Muscle of leg (tissue), 11 donors: ENCODE results near the gene SMIM5. TPM values are rescaled to one million over a fixed set of nuclear protein-coding genes. Genes with fewer than 3 reads are reported as not detected.

Experiments
- DNase-seq: peaks from one replicate; pipeline ENCODE4 v3.0.0; 2013
- H3K27ac ChIP-seq: one replicate; pipeline ENCODE4 v1.5.1; 2013; ENCODE audit warnings: mild to moderate bottlenecking, low read length, control low read depth
- H3K27me3 ChIP-seq: one replicate; pipeline ENCODE4 v1.6.1; 2013; ENCODE audit warnings: low read length; ENCODE audit not compliant: control insufficient read depth, insufficient read depth
- H3K36me3 ChIP-seq: one replicate; pipeline ENCODE4 v1.6.1; 2013; ENCODE audit warnings: low read length; ENCODE audit not compliant: control insufficient read depth, insufficient read depth
- H3K4me1 ChIP-seq: one replicate; pipeline ENCODE4 v1.6.1; 2013; ENCODE audit warnings: low read length; ENCODE audit not compliant: control insufficient read depth, insufficient read depth
- H3K4me3 ChIP-seq: one replicate; pipeline ENCODE4 v1.5.1; 2013; ENCODE audit warnings: low read length, control low read depth
- H3K9me3 ChIP-seq: replicated peaks from 2 replicates; pipeline ENCODE4 v1.6.1; 2013; ENCODE audit warnings: low read depth, low read length; ENCODE audit not compliant: control insufficient read depth
- WGBS: methylation state at CpG from one replicate; pipeline ENCODE4 v1.1.5; 2013; ENCODE audit warnings: missing lambda C conversion rate; ENCODE audit not compliant: insufficient coverage; 5-methylcytosine and 5-hydroxymethylcytosine counted together
- polyA plus RNA-seq, 8 donors: library from polyadenylated mRNA; unstranded; fragments of 120-200 nt; gene quantifications; one replicate each; pipeline versions ENCODE4 v1.2.1 to v1.2.3, GENCODE V29; 2013; ENCODE audit warnings: inconsistent platforms in 1 of 8, low replicate concordance in 1 of 8; ENCODE audit not compliant: insufficient read length in 8 of 8, insufficient read depth in 1 of 8
- total RNA-seq: library from RNA; stranded (reverse); fragments of 120-200 nt; gene quantifications from one replicate; pipeline ENCODE4 v1.2.4, GENCODE V29; 2013

SMIM5 gene
- total and polyA plus RNA-seq, 9 donors = 4.0 to 12.1 (median 8.5) TPM

DNA sequence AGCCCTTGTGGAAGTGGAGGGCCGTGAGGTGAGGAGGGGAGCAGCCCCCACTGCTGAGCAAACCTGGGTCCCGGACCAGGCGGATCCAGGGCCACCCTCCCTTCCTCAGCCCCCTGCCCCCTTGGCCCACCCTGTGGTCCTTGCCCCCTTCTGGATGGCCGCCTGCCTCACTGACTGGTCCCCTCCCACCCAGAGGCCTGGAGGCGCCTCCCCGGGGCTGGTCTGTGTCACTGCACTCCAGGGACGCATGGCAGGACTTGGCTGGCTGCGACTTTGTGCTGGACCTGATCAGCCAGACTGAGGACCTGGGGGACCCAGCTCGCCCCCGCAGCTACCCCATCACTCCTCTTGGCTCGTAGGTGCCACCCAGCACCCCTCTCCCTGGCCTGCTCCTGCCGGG is 19.2 kb upstream of the SMIM5 start:
- Histone ChIP-seq H3K4me1 (no peaks in the 10 kb centered on the region), H3K27me3 (no peaks in the 10 kb centered on the region), H3K9me3 (no peaks in the 10 kb centered on the region), H3K27ac (no peak overlapping the region), H3K36me3 (peaks cover 83% of the 10 kb centered on the region), H3K4me3 (no peak overlapping the region)
- no peak for DNase-seq
- WGBS = 83% methylated on average over 9 of the region's 12 CpGs

DNA sequence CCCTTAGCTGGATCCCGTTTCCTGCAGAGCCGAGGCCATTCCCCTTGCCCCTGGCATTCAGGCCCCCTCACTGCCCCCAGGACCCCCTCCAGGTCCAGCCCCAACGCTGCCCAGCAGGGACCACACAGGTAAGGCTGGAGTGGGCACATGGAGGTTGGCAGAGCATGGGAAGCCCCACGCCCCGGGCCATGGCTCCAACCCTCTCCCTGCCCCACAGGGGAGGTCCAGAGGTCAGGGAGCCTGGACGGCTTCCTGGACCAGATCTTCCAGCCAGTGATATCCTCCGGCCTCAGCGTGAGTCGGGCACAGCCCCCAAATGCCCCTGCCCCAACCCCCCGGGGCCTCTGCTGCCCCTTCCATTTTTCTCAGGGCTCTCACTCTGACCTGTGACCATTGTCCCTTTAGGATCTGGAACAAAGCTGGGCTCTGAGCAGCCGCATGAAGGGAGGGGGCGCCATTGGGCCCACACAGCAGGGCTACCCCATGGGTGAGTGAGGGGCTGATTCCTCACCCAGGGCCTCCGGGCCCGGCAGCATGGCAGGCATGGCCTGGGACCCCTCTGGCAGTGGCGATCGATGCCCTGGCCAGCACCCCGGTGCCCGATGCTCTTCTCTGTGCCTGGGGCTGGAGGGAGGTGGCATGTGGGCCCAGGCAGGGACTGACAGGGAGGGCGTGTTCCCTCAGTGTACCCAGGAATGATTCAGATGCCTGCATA is 18.5 kb upstream of the SMIM5 start:
- 83% methylated on average over 13 of the region's 19 CpGs for WGBS

DNA sequence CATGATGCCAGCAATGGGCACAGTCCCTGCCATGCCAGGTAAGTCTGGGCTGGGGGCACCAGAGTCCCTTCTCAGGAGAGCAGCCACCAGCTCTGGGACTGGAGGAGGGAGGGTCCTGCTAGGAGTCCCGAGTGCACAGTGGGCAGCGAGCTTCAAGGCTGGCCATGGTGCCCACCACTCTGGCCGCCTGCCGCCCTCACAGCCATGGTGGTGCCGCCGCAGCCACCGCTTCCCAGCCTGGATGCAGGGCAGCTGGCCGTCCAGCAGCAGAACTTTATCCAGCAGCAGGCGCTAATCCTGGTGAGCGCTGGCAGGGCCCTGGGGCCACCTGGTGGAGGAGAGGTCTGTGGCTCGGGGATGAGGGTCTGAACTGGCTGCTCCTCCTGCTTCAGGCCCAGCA is 17.9 kb upstream of the SMIM5 start:
- 77% methylated on average over 8 of the region's 11 CpGs for WGBS

More for the DNA sequence above, 18.5 kb upstream of the SMIM5 start:
- DNase-seq = no peak
- no peaks in the 10 kb centered on the region for H3K4me1 ChIP-seq
- no peaks in the 10 kb centered on the region for H3K27me3 ChIP-seq
- H3K9me3 ChIP-seq = no peaks in the 10 kb centered on the region
- no peak overlapping the region for H3K27ac ChIP-seq
- no peak overlapping the region for H3K4me3 ChIP-seq
- peaks cover 89% of the 10 kb centered on the region for H3K36me3 ChIP-seq

DNA sequence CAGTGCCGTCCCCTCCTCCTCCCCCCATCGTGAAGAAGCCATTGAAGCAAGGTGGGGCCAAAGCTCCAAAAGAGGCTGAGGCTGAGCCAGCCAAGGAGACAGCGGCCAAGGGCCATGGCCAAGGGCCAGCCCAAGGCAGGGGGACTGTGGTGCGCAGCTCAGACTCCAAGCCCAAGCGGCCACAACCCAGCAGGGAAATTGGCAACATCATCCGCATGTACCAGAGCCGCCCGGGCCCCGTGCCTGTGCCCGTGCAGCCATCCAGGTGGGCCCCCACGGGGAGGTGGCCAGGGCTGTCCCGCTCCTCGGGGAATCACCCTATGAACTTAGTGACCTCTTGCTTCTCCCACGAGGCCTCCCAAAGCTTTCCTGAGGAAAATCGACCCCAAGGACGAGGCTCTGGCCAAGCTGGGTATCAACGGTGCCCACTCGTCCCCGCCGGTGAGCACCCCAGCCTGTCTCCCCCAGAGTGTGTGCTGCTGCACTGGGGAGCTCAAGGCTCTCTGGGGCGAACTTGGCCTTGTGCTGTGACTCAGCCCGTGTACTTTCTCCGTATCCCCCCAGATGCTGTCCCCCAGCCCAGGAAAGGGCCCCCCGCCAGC is 16.6 kb upstream of the SMIM5 start:
- DNase-seq = no peak
- no peaks in the 10 kb centered on the region for H3K4me1 ChIP-seq
- no peak overlapping the region for H3K27ac ChIP-seq
- H3K9me3 ChIP-seq = no peaks in the 10 kb centered on the region
- peaks cover 90% of the 10 kb centered on the region for H3K36me3 ChIP-seq
- H3K4me3 ChIP-seq = no peak overlapping the region
- no peaks in the 10 kb centered on the region for H3K27me3 ChIP-seq
- 89% methylated on average over 23 of the region's 24 CpGs for WGBS

More for the DNA sequence above, 17.9 kb upstream of the SMIM5 start:
- Histone ChIP-seq H3K9me3 (no peaks in the 10 kb centered on the region), H3K4me1 (no peaks in the 10 kb centered on the region), H3K4me3 (no peak overlapping the region), H3K27me3 (no peaks in the 10 kb centered on the region), H3K27ac (no peak overlapping the region), H3K36me3 (peaks cover 89% of the 10 kb centered on the region)
- no peak for DNase-seq

DNA sequence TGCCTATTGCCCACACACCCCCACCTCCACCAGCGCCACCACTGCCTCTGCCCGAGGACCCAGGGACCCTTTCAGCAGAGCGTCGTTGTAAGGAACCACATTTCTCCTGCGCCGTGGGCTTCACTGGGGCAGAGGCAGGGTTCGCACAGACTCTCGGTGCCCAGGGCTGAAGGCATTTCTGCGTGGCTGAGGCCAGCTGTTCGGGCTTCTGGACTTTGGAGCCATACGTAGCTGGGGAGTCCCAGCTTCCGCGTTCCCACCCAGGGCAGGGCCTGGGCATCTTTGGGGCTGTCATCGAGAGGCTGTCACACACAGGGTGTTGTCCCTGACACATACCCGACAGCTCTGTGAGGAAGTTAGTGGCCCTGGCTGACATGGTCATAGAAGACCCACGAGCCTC is 16.0 kb upstream of the SMIM5 start:
- no peaks in the 10 kb centered on the region for H3K4me1 ChIP-seq
- H3K27me3 ChIP-seq = no peaks in the 10 kb centered on the region
- H3K4me3 ChIP-seq = no peak overlapping the region
- WGBS = 89% methylated on average over 16 of the region's 16 CpGs
- H3K27ac ChIP-seq = no peak overlapping the region
- H3K36me3 ChIP-seq = peaks cover 89% of the 10 kb centered on the region
- DNase-seq = no peak
- no peaks in the 10 kb centered on the region for H3K9me3 ChIP-seq

DNA sequence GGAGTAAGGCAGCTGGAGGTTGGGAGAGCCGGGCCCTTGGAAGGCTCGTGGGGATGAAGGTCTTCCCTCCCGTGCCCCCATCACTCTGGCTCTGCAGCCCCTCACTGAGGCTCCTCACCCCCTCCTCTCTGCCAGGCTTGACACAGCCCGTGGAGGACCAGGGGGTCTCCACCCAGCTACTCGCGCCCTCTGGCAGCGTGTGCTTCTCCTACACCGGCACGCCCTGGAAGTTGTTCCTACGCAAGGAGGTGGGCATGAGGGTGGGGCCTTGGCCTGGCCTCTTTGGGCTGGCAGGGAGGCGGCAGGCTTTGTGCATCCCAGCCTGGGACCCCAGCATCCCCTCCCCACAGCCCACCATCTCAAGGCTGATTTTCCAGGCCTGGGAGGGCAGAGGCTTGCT is 15.6 kb upstream of the SMIM5 start:
- Histone ChIP-seq H3K27me3 (no peaks in the 10 kb centered on the region), H3K4me1 (no peaks in the 10 kb centered on the region), H3K9me3 (no peaks in the 10 kb centered on the region), H3K36me3 (peaks cover 87% of the 10 kb centered on the region), H3K4me3 (no peak overlapping the region), H3K27ac (no peak overlapping the region)
- 79% methylated on average over 7 of the region's 11 CpGs for WGBS
- no peak for DNase-seq

DNA sequence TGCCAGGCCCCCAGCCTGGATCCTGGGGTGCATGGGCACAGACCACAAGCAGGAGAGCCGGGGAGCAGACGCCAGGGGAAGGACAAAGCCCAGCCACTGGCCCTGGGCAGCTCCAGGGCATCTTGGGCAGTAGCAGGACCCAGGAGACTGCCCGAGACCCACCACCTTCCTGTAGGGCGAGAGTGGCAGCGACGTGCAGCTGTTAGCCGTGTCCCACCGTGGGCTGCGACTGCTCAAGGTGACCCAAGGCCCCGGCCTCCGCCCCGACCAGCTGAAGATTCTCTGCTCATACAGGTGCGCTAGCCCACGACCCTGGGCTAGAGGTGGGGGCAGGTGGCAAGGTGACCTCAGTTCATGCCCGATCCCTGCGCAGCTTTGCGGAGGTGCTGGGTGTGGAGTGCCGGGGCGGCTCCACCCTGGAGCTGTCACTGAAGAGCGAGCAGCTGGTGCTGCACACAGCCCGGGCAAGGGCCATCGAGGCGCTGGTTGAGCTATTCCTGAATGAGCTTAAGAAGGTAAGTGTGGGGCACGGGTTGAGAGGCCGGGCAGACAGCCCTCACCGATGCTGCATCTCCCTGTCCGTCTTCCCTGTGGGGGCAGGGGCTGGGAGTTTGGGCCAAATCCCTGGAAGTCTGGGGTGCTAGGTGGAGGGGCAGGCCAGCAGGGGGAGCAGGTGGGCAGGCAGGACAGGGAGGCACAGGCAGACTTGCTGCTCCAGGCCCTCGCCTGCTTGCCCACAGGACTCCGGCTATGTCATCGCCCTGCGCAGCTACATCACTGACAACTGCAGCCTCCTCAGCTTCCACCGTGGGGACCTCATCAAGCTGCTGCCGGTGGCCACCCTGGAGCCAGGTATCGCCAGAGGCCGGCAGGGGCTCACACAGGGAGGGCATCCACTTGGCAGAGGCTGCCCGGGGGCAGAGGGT is 13.5 kb upstream of the SMIM5 start:
- Histone ChIP-seq H3K27ac (no peak overlapping the region), H3K9me3 (no peaks in the 10 kb centered on the region), H3K27me3 (no peaks in the 10 kb centered on the region), H3K36me3 (peaks cover 80% of the 10 kb centered on the region), H3K4me3 (no peak overlapping the region), H3K4me1 (peaks cover 4% of the 10 kb centered on the region)
- 72% methylated on average over 30 of the region's 36 CpGs for WGBS
- no peak for DNase-seq

DNA sequence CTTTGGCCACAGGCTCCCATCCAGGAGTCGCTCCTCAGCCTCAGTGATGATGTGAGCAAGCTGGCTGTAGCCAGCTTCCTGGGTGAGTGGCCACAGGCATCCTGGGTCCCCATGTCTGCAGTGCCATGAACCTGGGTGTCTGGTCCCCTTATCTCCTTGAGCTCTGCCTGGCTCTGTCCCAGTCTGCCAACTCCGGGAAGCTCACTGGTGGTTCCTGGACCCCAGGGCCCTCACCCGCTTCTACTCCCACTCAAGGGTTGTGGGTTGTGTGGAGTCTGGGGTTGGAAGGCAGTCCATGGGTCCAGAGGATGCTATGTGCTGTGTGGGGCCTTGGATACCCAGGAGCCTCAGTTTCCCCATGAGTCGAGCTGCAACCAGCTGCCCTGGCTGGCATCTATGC is 11.7 kb upstream of the SMIM5 start:
- DNase-seq = no peak
- Histone ChIP-seq H3K4me1 (peaks cover 12% of the 10 kb centered on the region), H3K4me3 (no peak overlapping the region), H3K27me3 (no peaks in the 10 kb centered on the region), H3K36me3 (peaks cover 79% of the 10 kb centered on the region), H3K27ac (no peak overlapping the region), H3K9me3 (no peaks in the 10 kb centered on the region)
- WGBS = 86% methylated on average over 2 of the region's 4 CpGs

DNA sequence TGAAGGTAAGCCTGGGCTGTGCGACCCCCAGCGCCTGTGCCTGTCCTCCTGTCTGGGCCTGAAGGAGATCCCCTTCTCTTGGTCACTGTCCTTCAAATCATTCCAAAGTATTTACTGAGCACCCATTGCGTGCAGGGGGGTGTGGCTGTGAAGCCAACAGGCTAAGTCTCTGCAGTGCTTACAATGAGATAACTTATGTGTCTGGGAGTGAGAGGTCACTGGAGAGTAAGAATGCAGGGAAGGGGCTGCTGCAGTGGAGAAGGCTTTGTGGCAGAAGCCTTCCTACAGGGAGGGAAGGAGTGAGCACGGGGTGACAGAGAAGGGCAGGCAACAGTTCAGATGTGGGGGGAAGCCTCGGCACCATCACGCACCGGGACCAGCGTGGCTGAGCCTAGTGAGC is 11.2 kb upstream of the SMIM5 start:
- H3K27me3 ChIP-seq = no peaks in the 10 kb centered on the region
- H3K4me3 ChIP-seq = no peak overlapping the region
- WGBS = 67% methylated on average over 7 of the region's 8 CpGs
- DNase-seq = no peak
- H3K9me3 ChIP-seq = no peaks in the 10 kb centered on the region
- H3K36me3 ChIP-seq = peaks cover 79% of the 10 kb centered on the region
- H3K4me1 ChIP-seq = peaks cover 13% of the 10 kb centered on the region
- H3K27ac ChIP-seq = no peak overlapping the region

DNA sequence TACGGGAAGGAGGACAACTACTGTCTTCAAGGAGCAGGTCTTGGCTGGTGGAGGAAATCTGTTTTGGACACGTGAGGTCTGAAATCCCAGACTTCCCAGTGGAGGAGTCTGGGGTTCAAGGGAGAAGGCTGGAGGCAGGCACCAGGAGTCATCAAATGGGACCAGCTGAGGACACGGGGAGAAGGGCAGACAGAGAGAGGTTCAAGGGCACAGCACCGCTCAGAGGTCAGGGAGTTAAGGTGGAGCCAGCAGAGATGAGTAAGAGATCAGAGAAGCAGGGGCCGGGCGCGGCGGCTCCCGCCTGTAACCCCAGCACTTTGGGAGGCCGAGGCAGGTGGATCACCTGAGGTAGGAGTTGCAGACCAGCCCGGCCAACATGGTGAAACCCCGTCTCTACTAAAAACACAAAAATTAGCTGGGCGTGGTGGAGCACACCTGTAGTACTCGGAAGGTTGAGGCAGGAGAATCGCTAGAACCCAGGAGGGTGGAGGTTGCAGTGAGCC is 10.4 kb upstream of the SMIM5 start:
- DNase-seq = no peak
- WGBS = 86% methylated on average over 12 of the region's 15 CpGs
- no peak overlapping the region for H3K27ac ChIP-seq
- H3K27me3 ChIP-seq = no peaks in the 10 kb centered on the region
- peaks cover 13% of the 10 kb centered on the region for H3K4me1 ChIP-seq
- H3K4me3 ChIP-seq = no peak overlapping the region
- H3K9me3 ChIP-seq = no peaks in the 10 kb centered on the region
- peaks cover 80% of the 10 kb centered on the region for H3K36me3 ChIP-seq
